Measurements from ENCODE around the gene ADGRD2. TPM values are rescaled to one million over a fixed set of nuclear protein-coding genes. Genes with fewer than 3 reads are reported as not detected.

ADGRD2 gene
- total and polyA plus RNA-seq, 7 donors, result not detected

DNA sequence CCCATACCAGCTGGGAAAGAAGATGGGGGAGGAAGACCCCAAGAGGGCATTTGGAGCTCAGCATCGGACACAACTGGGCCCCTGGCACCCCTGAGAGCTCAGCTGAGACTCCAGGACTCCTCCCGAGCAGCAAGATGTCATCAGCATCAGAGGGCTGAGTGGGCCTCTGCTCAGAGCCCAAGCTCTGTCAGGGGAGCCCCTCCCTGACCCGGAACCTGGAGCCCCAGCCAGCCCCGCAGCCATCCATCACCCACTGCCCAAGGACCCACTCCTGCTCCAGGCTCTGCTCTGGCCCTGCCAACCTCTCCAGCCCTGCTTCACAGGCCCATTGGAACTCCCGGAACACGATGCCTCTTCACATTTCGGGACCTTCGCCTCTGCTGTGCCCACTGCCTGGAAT is 47.2 kb downstream of the ADGRD2 start:
- 87 to 92% methylated on average over 8 of the region's 8 CpGs for whole genome bisulfite sequencing, 2 donors
- Histone ChIP-seq H3K27me3 (peaks cover 4 to 68% (median 39%) of the 10 kb centered on the region in 3 donors), H3K36me3 (no peaks in the 10 kb centered on the region), H3K4me1 (no peaks in the 10 kb centered on the region), H3K9me3 (no peaks in the 10 kb centered on the region), H3K4me3 (no peak overlapping the region), H3K27ac (no peak overlapping the region)
- no peak for DNase-seq
- TF ChIP-seq, protein P1, sequence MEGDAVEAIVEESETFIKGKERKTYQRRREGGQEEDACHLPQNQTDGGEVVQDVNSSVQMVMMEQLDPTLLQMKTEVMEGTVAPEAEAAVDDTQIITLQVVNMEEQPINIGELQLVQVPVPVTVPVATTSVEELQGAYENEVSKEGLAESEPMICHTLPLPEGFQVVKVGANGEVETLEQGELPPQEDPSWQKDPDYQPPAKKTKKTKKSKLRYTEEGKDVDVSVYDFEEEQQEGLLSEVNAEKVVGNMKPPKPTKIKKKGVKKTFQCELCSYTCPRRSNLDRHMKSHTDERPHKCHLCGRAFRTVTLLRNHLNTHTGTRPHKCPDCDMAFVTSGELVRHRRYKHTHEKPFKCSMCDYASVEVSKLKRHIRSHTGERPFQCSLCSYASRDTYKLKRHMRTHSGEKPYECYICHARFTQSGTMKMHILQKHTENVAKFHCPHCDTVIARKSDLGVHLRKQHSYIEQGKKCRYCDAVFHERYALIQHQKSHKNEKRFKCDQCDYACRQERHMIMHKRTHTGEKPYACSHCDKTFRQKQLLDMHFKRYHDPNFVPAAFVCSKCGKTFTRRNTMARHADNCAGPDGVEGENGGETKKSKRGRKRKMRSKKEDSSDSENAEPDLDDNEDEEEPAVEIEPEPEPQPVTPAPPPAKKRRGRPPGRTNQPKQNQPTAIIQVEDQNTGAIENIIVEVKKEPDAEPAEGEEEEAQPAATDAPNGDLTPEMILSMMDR (IDR thresholded peaks at IDR 0.05), result no peak
- TF ChIP-seq POLR2A (IDR thresholded peaks at IDR 0.05) (no peak), POLR2AphosphoS5 (IDR thresholded peaks at IDR 0.05) (no peak), EP300 (IDR thresholded peaks at IDR 0.05) (no peak)
- intact Hi-C loops (cut with DNase I), result no loop called here

DNA sequence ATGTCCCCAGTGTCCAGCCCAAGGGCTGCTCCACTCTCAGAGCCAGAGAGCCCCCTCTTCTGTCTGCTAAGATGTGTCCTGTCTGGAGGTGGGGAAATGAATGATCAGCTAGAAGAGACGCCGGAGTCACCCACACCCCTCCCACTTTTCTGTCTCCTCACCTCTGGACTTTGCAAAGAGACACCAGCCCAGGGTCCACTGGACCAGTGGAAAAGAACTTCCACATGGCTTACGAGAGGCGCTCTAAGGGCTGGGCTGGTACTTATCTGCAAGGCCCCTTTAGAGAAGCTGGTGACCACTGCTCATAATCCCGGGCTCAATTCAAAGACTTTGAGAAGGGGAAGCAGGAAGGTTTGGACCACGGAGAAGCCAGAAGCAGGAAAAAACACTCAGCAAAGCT is 47.8 kb downstream of the ADGRD2 start:
- no peak overlapping the region for H3K27ac ChIP-seq
- H3K36me3 ChIP-seq, result no peaks in the 10 kb centered on the region
- TF ChIP-seq, protein P1 (IDR thresholded peaks at IDR 0.05), result no peak
- TF ChIP-seq POLR2AphosphoS5 (IDR thresholded peaks at IDR 0.05), result no peak
- TF ChIP-seq POLR2A (IDR thresholded peaks at IDR 0.05), result no peak
- no peak for TF ChIP-seq EP300 (IDR thresholded peaks at IDR 0.05)
- 64 to 82% methylated on average over 6 of the region's 6 CpGs for WGBS, 2 donors
- peaks cover 10 to 68% (median 45%) of the 10 kb centered on the region in 3 donors for H3K27me3 ChIP-seq
- peaks cover 0 to 5% (median 3%) of the 10 kb centered on the region in 4 donors for H3K4me1 ChIP-seq
- H3K9me3 ChIP-seq, result no peaks in the 10 kb centered on the region
- DNase-seq, result no peak
- no peak overlapping the region for H3K4me3 ChIP-seq
- intact Hi-C loops (cut with DNase I), result no loop called here

DNA sequence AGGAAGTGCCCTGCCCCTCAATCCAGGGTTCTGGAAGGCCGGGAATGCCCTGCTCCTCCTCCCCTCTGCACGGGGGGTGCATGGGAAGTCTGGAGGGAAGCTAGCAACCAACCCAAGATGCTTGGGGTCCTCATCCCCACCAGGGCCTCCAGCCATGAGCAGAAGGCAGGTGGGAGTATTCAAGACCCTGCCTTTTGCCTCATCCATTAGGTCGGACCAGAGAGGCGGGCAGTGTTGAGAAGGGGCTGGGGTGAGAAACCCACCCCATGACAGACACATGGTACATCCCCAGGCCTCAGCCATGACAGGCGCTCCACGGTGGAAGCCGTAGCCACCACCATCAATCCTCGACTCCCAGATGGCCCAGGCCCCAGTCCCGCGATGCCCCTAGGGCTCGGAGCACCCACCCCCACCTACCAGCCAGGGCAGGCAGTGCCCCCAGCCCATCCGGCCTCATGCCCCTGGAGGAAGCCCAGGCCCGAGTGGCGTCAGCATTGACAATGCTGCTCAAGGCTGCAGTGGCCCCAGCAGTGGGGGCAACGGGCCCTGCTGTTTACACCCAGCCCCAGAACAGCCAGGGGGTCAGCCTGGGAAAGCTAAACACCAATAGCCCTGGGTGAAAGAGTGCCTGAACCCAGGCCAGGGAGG is 48.4 kb downstream of the ADGRD2 start:
- Histone ChIP-seq H3K36me3 (no peaks in the 10 kb centered on the region), H3K4me1 (peaks cover 0 to 11% (median 9%) of the 10 kb centered on the region in 4 donors), H3K27ac (no peak overlapping the region), H3K9me3 (no peaks in the 10 kb centered on the region), H3K27me3 (peaks cover 15 to 70% (median 51%) of the 10 kb centered on the region in 3 donors), H3K4me3 (no peak overlapping the region)
- intact Hi-C loops (cut with DNase I), result no loop called here
- 72 to 82% methylated on average over 15 of the region's 15 CpGs for WGBS, 2 donors
- DNase-seq, result no peak
- TF ChIP-seq, protein P1 (IDR thresholded peaks at IDR 0.05), result no peak
- no peak for TF ChIP-seq POLR2AphosphoS5 (IDR thresholded peaks at IDR 0.05)
- TF ChIP-seq EP300 (IDR thresholded peaks at IDR 0.05), result no peak
- TF ChIP-seq POLR2A (IDR thresholded peaks at IDR 0.05), result no peak

DNA sequence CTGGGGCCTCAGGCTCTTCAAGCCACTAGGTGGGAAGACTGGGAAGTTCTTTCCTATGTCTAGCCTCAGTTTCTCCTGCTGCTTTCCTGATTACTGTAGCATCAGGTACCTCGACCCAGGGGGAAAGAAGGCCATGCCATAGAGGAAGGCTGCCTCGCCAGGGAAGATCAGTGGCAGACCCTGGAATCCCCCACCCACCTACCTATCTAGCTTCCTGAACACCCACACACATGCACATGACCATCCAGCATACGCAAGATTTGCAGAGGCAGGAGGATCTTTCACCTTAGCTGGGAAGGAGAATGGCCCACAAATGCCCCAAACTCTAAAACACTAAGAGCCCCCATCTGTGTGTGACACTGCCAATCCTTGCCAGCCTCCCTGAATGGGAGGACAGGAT is 49.0 kb downstream of the ADGRD2 start:
- Histone ChIP-seq H3K4me3 (no peak overlapping the region), H3K4me1 (peaks cover 0 to 17% (median 15%) of the 10 kb centered on the region in 4 donors), H3K27me3 (peaks cover 21 to 72% (median 57%) of the 10 kb centered on the region in 3 donors), H3K36me3 (no peaks in the 10 kb centered on the region), H3K9me3 (no peaks in the 10 kb centered on the region), H3K27ac (no peak overlapping the region)
- TF ChIP-seq, protein P1 (IDR thresholded peaks at IDR 0.05), result no peak
- TF ChIP-seq EP300 (IDR thresholded peaks at IDR 0.05) (no peak), POLR2AphosphoS5 (IDR thresholded peaks at IDR 0.05) (no peak), POLR2A (IDR thresholded peaks at IDR 0.05) (no peak)
- 73 to 77% methylated on average over 3 of the region's 3 CpGs for WGBS, 2 donors
- DNase-seq, result no peak
- intact Hi-C loops (cut with DNase I), result no loop called here
